ENCODE data around the gene RCOR1. TPM values are rescaled to one million over a fixed set of nuclear protein-coding genes. Genes with fewer than 3 reads are reported as not detected.
"Not testable (repeated sequence)": the region's sequence is repeated elsewhere in the genome, so short reads cannot be mapped to it uniquely, and the experiment has no call there.

Gene RCOR1
- total RNA-seq (ENCODE audit: insufficient read depth, low replicate concordance), result 10.4 TPM

GRCh38 chr14:102591944-102592762, at the start of gene RCOR1:
RCOR1 (plus strand) TSS chr14:102592649; CDS start chr14:102592887, 238 bp downstream.
- DNase-seq (ENCODE audit: low spot score), result peak; percentile 98

DNA sequence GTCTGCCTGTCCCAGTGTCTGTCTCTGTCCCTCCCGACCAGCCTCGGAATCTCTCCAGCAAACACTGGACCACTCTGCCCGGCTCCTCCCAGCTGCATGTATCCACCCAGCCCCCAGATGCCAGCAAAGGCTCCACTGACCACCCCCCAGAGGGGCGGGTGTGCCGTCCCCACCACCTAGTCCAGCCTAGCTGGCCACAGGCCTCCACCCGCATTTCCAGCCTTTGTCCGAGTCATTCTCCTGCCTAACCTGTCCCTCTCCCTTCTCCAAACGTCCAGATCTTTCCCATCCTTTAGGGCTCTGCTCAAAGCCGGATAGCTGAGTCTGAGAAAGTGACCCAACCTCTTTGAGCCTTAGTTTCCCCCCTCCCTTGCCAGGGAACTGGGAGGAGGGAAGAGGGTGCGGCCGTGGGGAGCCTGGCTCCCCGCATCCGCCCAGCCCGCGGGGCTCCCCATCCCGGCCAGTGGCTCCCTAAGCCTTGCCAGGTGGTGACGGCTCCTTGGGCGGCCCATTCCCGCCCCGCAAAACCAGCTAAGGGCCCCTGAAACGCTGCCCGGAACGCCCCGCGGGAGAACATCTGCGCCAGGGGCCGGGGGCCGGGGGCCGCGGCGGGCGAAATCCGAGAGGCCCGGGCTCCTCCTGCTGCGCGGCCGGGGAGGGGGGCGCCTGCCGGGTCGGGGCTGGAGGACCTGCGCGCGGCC, 48.3 kb upstream of the RCOR1 start:
- peak; percentile 64 for DNase-seq (ENCODE audit: low spot score)

- peak; percentile 63 for DNase-seq (ENCODE audit: low spot score)
These were observed 47.5 kb upstream of the RCOR1 start for GRCh38 chr14:102544747-102545460.

GRCh38 chr14:102545461-102546265, 46.8 kb upstream of the RCOR1 start:
- peak; percentile 66 for DNase-seq (ENCODE audit: low spot score)

DNA sequence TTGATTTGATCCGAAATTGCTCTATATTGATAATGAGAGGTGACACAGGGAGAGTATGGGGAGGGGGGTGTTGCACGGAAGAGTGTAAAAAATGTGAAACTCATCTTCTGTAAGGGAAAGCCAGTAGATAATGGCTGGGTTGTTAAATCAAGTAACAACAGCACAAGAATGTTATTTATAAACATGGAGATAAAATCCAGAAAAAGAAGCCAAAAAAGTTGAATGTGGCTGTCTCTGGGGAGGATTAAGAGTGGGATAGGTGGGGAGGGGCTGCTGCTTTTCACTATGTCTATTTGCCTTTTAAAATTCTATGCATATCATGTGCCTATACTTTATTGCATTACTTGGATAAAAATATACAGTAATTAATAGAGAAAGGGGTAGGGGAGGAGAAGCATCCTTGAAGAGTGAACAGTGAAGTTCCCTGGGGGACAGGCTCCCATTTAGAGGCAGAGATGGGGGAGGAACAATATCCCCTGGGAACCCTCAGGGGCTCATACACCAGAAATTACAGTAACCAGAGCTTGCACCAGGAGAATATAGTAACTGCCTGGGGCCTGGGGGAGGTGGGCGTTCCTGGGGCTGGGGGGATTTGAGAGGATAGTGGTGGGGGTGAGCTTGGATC, 43.7 kb upstream of the RCOR1 start:
- DNase-seq (ENCODE audit: low spot score), result no peak

- DNase-seq (ENCODE audit: low spot score), result not testable (repeated sequence)
These were observed 41.5 kb upstream of the RCOR1 start for GRCh38 chr14:102550927-102551401.

DNA sequence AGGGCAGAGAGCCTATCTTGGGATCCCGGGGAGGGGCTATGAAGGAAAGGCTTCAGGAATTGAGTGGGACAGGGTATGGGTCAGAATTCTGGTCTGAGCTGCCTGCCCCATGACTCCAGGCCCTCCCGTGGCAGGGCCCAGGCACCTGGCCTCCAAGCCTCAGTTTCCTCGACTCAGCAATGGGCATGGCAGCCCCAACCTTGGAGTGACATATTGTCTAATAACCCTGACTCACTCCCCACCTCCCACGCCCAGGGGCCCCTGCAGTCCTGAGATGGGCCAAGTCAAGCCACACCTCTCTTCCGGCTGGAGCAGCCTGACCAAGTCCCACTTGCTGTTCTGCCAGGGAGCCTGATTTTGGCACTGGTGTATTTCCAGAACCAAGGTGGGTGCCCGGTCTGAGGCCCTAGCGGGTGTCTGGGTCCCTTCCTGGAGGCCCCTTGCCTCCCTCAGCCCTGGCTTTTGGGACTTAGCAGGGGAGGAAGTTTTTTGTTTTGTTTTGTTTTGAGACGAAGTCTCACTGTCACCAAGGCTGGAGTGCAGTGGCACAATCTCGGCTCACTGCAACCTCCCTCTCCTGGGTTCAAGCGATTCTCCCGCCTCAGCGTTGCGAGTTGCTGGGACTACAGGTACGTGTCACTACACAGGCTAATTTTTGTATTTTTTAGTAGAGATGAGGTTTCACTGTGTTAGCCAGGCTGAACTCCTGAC, 40.3 kb upstream of the RCOR1 start:
- DNase-seq (ENCODE audit: low spot score), result peak; percentile 42

DNA sequence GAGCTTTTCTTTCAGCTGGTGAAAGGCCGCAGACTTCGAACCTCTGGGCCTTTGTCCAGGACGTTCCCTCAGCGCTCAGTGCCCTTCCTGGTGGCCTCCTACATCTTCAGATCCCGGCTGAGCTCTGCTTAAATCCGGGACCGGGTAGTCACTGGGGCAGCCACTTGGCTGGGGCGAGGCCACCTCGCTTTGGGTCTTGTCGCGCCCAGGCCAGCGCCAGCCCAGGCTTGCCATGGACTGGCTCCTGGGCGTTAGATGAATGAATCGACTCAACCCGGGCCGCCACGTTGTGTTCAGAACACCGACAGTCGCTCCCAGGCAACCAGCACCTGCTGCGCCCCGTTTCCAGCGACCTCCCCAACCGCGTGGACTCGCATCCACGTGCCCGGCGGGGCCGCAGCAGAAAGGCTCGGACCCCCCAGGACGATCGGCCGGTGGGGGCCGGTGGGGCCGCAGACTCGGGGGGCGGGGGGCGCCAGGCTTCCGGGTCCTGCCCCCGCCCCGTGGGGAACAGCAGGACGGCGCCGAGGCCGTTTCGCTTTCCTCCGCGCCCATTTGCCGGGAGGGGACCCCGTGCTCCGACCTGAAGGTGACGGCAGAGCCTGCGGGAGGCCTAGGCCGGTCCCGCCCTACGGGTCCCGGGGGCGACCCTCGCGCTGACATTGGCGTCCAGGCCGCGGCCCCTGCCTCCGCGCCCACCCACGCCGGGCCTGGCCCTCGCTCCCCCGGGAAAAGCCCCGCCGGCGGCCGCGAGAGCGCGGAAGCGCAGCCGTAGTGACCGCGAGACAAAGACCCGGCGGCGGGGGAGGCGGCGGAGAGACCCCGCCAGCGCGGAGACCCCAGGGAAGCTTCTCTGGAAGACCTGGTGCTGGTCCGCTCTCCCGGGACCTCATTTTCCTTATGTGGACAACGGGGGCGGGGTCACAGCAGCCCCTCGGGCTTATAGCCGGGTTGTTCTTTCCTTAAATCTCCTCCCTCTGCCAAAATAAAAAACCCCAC, 37.3 kb upstream of the RCOR1 start:
- peak; percentile 61 for DNase-seq (ENCODE audit: low spot score)

DNA sequence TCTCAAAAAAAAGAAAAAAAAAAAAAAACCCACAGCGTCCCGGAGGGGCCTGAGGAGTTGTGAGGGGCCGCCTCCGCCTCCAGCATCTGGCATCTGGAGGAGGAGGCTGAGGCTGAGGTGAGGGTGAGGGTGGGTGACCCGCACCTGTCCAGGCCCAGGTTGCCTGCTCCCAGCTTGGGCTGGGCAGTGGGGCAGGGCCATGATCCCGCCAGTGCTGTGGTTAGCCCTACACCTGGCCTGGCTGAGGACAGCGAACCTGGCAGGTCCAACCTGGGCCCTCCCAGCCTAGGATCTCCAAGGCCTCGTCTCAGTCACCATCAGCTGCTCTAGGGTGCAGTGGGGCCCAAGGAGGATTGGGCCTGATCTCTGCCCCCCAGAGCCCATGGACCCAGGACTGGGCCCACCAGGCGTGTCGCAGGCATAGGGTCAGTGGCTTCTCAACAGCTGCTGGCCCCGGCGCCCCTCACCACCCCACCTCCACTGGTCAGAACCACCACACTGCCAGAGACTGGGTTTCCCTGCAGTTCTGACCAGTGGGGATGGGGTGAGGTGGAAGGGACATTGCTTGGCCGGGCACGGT, 36.3 kb upstream of the RCOR1 start:
- DNase-seq (ENCODE audit: low spot score), result no peak

DNA sequence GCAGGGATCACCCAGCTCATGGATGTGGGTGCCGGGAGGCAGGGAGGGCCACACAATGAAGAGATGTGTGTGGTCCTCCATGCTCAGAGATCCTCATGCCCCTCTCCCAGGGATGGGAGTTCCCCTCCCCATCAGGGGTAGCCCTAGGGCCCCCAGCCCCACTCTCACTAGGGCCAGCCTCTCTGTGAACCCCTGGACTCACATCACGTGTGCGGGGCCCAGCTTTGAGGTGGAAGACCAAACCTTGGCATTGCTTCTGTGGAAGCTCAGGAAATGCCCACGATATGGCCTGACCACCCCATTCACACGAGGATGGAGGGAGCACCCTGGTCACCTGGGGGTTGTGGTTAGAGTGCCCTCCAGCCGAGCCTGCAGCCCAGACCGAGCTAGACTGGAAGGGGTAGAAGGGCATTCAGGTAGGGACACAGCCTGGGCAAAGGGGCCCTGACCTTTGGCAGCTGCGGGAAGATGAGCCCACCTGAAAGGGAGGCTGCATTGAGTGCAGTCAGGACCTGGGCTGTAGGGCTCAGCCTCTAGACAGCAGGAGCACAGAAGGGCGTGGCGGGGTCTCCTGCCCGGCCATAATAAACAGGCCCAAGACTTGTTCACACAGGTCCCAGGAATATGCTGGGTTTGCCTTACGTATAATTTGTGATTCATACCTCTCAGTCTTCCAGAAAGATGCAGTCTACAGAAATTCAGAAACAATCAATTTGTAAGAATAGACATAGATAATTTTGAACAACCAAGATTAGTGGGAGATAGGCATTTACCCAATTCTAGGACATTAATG, 34.8 kb upstream of the RCOR1 start:
- DNase-seq (ENCODE audit: low spot score), result no peak

DNA sequence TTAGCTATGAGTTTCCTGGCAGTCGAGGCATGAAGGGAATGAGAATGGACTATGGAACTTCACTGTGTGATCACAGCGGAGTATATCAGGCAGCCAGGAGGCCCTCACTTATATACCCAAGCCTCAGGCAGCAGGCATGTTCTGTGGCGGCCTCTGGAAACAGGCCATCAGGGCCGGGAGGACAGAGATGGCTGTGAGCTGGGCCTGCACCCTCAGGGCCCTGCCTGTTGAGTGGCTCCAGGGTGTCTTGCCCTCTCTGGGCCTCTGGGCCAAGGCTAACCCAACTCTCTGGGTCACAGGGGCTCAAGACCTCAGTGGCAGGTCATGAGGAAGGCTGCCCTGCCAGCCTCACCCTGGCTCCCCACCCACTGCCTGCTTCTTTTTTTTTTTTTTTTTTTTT, 33.9 kb upstream of the RCOR1 start:
- DNase-seq (ENCODE audit: low spot score), result no peak

DNA sequence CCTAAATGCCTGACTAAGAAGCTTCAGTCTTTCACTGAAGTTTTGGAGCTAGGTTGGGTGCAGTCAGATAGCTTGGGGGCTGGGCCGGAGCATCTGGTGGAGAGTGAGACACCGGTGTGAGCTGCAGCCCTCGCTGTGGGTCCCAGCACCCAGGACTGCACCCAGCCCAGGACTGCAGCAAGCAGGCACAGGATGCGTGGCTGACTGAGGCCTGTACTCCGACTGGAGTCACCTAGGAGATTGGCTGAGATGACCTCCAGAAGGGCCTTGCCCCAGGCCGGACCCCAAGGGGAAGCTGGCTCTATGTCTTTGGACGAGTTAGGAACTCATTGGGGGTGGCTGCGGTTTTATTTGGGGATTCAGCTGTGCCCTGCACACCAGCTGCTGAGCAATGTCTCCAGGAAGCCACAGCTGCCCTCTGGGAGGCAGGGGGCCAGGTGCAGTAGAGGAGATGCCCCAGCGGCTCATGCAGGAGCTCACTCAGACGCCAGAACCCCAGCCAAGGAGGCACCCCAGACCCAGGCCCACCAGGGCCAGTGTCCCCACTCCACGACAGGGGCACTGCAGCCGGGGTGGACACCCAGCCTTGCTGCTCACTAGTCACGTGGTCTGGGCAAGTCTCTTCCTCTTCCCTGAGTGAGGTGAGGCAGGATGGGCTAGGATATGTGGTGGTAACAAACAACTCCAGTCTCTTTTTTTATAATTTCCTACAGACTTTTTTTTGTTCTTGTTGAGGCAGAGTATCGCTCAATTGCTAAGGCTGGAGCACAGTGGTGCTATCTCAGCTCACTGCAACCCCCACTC, 31.8 kb upstream of the RCOR1 start:
- no peak for DNase-seq (ENCODE audit: low spot score)

- DNase-seq (ENCODE audit: low spot score), result no peak
These were observed 27.0 kb upstream of the RCOR1 start for GRCh38 chr14:102565331-102565887.

GRCh38 chr14:102565959-102566358, 26.5 kb upstream of the RCOR1 start:
- DNase-seq (ENCODE audit: low spot score), result no peak

GRCh38 chr14:102568115-102568614, 24.3 kb upstream of the RCOR1 start:
- DNase-seq (ENCODE audit: low spot score), result no peak

DNA sequence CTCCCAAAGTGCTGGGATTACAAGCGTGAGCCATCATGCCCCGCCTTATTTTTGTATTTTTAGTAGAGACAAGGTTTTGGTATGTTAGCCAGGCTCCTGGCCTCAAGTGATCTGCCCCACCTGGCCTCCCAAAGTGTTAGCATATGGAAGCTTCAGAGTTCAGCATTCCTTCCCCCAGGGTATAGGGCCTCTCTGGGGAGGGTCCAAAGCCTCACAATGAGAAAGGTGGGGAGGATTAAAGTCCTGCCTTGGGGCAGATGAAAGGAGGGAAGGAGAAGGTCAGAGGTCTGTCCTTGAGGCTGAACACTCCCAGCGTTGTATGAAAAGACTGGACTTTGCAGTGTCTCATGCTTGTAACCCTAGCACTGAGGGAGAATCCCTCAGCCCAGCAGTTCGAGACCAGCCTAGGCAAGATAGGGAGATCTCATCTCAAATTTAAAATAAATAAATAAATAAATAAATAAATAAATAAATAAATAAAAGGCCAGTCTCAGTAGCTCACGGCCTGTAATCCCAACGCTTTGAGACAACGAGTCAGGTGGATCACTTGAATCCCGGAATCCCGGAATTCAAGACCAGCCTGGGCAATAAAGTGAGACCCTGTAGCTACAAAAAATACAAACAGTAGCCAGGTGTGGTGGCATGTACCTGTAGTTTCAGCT, 22.0 kb upstream of the RCOR1 start:
- DNase-seq (ENCODE audit: low spot score), result no peak

Measured in umbilical cord (tissue), 2 donors.